Retinal pigment epithelial cell (primary cell): ENCODE data around the gene EEF1G.
A peak's percentile ranks its signal among the peaks of the same experiment; 100 is the strongest.

Experiments used
- DNase-seq: peaks from one replicate; pipeline ENCODE4 v3.0.0-alpha.2; 2010; ENCODE audit warnings: low read depth
- H3K4me3 ChIP-seq: 2 replicates; pipeline ENCODE4 v1.5.1; 2011; ENCODE audit warnings: mild to moderate bottlenecking, low read length, control low read depth, moderate library complexity
- CTCF ChIP-seq: conservative IDR thresholded peaks from 2 replicates; pipeline ENCODE4 v1.5.1; 2011; ENCODE audit warnings: low read depth, low read length, control low read depth, inconsistent platforms

The EEF1G gene

GRCh38 chr11:62544581-62545436 is 28.9 kb downstream of the EEF1G start:
- TF ChIP-seq CTCF = no peak
- DNase-seq = no peak
- H3K4me3 ChIP-seq = peak overlapping the region; percentile 86

GRCh38 chr11:62543680-62544444 is 29.8 kb downstream of the EEF1G start:
- TF ChIP-seq CTCF = no peak
- H3K4me3 ChIP-seq = peak overlapping the region; percentile 86

GRCh38 chr11:62542750-62543567 is 30.7 kb downstream of the EEF1G start:
- TF ChIP-seq CTCF = peak; percentile 99
- H3K4me3 ChIP-seq = peak overlapping the region; percentile 86
- no peak for DNase-seq

More at GRCh38 chr11:62543680-62544444, 29.8 kb downstream of the EEF1G start:
- DNase-seq = no peak

- no peak for DNase-seq
- H3K4me3 ChIP-seq = peak overlapping the region; percentile 30
- TF ChIP-seq CTCF = no peak
Measured at GRCh38 chr11:62542111-62542745, 31.5 kb downstream of the EEF1G start.

GRCh38 chr11:62540804-62541701 is 32.6 kb downstream of the EEF1G start:
- no peak for DNase-seq
- no peak overlapping the region for H3K4me3 ChIP-seq

More at GRCh38 chr11:62540804-62541701, 32.6 kb downstream of the EEF1G start:
- TF ChIP-seq CTCF = no peak
